ENCODE results near the gene PALMD.

The PALMD gene

DNA sequence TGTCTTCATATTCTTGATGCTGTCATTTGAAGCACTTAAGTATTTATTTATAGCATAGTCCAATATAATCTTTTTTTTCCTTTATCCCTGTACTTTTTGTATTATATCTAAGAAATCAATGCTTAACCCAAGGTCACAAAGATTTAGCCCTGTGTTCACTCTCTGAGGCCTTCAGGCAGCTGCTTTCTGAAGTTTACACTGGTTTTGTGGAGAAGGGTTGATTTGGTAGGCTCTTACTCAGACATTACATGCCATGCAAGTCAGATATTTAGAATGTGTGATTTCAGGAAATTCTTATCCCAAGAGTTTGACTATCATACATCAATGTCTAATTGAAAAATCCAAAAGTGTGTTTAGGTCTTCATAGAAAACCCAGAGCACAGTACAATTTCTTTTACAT, 56.3 kb downstream of the PALMD start:
- DNase-seq: no peak

DNA sequence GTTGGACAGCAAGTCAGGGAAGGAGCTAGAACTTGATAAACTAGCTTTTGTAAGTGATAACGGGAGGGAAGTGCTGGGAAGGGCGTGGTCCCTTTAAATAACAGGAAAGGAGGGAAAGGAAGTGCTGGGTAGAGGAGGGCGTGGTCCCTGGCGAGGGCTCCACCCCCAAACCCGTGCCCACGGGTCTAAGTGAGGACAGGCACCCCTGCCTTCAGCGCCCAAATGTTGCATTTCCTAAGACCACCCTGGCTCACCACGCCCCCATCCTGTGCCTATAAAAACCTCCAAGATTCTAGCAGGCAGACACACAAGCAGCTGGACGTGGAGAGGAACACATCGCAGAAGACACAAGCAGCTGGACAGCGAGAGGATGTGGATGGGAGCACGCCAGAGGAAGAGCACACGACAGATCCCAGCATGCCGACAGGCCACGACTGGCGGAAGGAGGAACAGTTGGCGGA, 58.5 kb downstream of the PALMD start:
- no peak for DNase-seq

DNA sequence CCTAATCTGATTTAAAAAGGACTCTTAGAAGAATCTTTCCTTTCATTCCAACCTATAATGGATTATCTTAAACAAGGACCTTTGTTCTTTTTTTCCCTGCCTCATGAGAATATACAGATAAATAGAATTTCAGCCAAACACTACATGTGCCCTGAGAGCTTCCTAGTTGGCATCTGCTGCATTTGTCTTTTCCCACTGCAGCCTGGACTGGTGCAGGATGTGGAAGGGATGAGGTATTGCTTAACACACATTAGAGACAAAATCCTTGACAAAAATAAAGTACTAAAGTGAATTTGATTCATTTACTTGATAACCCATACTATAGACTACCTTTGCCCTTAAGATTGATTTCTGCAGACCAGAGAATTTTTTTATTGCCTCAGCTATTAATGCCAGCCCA, 59.5 kb downstream of the PALMD start:
- no peak for DNase-seq

DNA sequence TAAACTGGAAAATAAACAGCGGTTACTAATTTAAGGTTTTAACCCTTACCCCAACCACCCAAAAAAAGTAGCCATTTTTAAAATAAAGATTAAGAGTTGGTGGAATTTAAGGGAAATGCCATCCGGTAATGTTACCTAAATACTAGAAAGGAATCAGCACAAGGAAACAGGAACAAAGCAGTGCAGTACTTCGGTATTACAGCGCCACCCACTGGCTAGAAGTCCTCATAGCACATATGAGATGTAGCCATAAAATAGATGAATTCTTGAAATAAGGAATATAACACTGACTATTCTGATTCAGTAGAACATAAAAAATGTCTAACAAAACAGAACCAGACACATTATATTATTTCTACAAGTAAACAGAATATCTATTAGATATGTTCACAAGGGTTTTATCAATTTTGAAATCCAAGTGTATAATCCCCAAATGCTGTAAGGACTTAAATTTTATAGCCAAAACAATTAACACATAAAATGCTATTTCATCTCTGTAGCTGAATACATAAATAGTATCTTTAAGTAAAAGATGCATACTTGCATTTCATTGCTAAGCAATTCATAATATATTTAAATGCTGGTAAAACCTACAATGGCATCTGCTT, 61.7 kb downstream of the PALMD start:
- DNase-seq: peak; percentile 34

DNA sequence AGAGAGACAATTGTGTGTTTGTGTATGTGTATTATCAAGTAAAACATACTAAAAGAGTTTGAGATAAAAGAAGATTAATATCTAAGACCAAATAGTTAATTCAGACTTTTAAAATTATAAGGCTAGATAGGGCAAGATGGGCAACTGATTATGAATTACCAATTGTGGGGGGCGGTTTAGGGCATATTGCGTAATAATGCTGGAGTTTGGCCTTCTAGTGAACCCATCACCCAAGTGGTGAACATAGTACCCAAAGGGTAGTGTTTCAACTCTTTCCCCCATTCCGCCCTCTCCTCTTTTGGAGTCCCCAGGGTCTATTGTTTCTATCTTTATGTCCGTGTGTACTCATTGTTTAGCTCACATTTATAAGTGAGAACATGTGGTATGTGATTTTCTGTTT, 65.1 kb downstream of the PALMD start:
- no peak for DNase-seq

DNA sequence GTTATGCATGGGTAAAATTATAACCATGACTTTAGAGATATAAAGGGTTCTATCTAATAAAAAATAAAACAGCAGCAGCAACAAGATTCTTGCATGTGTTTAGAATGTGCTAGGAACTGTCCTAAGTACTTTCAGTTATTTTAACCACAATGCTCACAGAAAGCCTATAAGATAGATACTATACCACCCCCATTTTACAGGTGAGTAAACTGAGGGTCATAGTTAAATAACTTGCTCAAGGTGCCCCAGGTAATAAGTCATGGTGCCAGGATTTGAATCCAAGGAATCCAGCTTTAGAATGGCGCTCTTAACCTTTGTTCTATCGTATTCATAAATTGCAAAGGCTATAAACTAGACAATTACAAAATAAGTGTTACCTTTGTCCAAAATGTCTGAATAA, 67.1 kb downstream of the PALMD start:
- no peak for DNase-seq

DNA sequence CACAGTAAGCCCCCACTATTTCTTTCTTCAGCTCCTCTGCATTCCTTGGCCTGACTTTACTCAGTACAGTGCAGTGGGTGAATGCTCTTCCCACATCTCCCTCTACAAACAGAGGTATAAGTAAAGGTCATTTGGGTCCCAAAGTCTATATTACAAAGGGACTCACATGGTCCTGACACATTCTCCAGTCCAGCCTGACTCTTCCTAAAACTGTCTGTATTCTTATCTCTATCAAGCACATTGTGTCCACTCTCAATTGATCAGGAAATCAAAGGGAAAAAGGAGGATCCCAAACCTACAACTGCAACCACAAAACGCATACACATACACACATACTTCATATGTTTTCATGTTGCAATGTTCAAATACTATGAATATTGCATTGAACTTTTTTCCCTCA, 71.1 kb downstream of the PALMD start:
- DNase-seq: no peak

DNA sequence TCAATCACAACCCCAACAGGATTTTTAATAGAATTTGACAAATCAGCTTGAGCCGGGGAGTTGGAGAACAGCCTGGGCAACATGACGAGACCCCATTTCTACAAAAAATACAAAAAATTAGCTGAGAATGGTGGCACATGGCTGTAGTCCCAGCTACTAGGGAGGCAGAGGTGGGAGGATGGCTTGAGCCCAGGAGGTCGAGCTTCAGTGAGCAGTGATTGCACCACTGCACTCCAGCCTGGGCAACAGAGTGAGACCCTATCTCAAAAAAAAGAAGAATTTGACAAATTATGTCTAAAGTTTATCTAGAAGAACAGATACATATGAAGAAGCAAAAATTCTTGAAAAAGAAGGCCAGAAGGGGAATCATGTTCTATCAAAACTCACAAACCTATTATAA, 77.3 kb downstream of the PALMD start:
- no peak for DNase-seq

DNA sequence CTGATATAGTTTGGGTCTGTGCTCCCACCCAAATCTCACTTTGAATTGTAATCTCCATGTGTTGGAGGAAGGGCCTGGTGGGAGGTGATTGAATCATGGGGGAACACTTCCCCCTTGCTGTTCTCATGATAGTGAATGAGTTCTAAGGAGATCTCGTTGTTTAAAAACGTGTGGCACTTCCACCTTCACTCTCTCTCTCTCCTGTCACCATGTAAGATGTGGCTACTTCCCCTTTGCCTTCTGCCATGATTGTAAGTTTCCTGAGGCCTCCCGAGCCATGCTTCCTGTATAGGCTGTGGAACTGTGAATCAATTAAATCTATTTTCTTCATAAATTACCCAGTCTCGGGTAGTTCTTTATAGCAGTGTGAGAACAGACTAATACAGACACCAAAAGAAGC, 80.1 kb downstream of the PALMD start:
- DNase-seq: no peak

DNA sequence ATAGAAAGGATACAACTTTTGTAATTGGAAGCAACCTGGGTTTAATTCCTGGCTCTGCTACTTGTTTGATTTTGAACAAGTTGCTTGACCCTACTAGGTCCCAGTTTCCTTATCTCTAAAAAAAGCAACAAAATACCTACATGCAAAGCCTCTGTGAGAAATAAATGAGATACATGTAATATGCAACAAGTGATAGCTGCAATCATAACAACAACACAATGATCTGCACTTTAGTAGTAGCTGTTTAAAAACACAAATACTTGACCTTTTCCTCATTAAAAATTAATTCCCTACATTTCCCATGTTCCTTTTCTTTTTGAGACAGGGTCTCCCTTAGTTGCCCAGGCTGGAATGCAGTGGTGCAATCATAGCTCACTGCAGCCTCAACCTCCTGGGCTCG, 80.5 kb downstream of the PALMD start:
- no peak for DNase-seq

DNA sequence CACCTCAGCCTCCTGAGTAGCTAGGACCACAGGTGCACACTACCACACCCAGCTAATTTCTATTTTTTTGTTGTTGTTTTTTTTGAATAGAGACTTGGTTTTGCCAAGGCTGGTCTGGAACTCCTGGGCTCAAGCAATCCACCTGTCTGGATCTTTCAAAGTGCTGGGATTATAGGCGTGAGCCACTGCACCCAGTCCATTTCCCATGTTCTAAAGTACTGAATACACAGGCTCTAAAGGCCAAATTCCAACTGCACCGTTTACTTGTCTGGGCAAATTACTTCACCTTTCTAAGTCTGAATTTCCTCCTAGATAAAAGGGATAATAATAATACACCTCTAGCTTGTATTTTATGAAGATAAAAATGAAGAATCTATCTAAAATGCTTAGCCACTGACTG, 80.9 kb downstream of the PALMD start:
- no peak for DNase-seq

DNA sequence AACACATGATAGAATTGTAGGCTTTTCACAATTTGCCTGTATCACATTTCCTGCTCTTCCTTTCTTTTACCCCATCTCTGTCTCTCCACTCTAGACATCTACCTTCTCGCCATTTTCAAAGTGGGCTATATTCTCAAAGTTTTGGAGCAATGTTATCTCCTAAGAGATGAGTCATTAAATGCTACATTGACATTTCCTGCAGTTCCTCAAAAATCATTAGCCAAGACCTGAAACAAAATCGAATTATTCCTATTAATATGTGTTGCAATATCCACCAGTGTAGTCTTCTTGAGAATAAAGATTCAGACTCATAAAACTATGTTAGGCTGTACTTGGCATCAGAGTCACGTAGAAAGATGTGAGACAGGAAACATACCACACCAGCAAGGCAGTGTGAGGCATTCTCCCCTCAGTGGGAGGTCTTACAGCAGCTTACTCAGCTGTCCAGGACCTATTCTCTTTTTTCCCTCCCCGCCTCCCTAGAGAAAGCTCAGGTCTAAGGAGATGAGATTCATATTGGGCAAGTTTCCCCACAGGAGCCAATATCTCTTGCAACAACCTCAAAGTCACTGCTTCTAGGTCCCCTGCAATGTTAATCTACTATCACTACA, 81.8 kb downstream of the PALMD start:
- DNase-seq: no peak

DNA sequence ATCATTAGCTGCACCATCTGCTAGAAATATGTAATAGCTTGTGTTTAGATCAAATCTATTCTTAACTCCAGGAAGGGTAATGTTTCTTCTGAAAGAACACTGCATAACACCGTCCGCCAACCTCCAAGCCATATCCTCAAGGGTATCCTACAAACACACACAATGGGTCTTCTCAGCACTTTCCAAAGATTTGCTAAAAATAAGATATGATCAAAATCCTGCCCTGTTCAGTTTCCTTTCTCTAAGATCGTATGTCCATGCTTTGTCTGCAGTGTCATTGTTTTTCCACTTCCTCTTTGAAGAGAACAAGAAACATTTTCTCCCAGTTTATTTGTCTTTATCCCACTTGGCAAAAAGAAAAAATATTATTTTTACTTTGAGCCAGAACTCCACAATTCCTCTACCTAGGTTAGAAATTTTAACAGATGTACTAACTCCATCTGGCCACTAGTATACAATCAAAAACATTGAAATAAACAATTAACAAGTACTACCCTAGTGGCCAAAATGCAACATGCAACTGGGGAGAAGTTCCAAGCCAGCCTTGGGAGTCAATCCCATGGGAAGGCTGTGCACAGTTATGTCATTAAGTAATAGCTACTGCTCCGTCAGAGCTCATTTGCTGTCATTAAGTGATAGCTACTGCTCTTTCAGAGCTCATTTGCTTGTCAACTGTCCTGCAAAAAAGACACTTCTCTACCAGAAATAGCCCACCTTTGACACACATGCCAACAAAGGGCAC, 82.8 kb downstream of the PALMD start:
- DNase-seq: no peak

DNA sequence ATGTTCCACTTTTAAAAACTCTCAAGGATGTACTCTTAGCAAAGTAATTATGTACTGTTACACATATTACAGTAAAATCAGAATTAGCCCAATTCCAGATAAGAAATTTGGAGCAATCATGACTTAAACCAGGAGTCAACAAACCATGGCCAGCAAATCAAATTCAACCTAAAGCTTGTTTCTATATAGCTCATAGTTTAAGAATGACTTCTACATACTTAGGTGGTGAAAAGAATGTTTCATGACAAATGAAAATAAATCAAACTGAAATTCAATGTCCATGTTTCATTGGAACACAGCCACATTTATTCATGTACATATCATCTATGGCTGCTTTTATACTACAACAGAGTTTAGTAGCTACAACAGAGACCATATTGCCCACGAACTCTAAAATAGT, 85.5 kb downstream of the PALMD start:
- DNase-seq: no peak

DNA sequence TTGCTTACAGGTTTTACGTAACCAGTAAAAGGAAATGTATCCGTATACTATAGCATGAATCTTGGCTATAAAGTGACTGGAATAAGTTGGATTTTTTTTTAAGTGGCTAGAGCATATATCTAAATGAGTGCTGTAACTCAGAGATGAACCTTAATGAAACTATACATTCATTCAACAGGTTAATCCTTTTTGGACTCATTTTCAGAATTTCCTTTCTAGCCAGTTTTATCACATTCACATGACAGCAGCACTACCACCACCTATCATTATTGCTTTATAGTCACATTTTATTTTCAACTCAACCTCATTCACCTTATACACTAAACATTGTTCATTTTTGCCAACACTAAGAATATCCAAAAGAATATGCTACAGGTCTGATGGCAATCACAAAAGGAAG, 89.9 kb downstream of the PALMD start:
- no peak for DNase-seq

DNA sequence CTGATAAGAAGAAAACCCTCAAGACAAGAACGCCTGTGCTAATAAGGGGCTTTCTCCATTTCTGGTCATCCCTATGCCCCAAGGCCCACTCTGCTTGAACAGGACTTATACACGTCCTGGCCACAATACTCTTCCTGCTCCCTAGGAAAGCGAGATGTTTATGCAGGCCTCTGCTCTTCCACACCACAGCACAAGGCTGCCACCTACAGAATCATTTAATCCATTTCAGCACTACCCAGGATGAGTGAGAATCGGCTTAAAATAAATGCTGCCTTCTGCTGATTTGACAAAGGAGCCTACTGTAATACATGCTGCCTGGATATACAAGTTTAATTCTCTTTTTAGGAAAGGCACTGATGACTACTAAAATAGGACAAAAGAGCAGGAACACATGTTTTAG, 91.1 kb downstream of the PALMD start:
- no peak for DNase-seq

DNA sequence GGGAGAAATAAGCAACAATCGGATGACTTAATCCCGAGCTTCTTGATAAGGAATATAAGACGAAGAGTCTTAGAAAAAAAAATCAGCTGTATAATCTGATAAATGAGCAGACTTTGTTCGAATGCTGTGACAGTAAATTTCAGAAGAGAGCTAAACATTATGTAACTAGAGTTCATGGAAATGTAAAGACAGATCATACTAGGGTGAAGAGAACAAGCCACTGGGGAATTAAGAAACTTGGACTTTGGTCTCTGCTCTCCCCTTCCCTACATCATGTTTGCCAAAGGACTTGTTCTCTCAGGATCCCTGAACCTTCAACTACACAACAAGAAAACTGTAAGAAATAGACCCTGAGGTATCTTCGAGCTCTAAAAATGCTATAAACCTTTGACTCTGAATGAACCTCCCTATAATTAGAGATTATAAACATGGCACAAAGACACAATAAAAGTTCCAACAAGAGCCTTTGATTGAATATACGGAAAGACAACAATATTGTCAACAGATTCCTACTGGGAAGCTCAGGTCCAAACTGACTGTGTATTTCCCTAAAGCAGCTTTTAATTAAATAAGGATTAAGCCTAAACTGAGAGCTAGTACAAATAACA, 93.0 kb downstream of the PALMD start:
- DNase-seq: no peak

DNA sequence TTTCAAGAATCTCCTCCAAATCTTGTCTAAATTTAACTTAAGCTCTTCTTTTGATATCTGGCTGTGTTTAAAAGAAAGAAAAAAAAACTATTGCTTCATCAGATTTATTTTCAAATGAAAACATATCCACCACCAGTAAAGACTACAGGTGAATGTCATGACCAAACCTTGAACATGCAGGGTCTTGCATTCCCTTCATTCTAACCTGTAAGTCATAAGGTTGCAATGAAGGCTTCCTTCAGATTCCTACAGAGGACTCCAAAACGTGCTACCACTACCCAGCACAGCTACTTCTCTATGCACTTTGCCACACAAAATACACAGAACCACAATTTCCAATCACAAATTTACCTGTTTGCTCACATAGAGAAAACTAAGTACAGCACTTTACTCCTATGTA, 94.2 kb downstream of the PALMD start:
- DNase-seq: no peak

All from KG1 (cell line).